IPS-18a (cell line): ENCODE measurements around the gene IL17D.
"Not testable (repeated sequence)": the region's sequence is repeated elsewhere in the genome, so short reads cannot be mapped to it uniquely, and the experiment has no call there.

Source experiments
- H3K27ac ChIP-seq: one replicate; pipeline ENCODE4 v1.5.1; 2013; ENCODE audit warnings: low read length
- H3K27me3 ChIP-seq: one replicate; pipeline ENCODE4 v1.6.1; 2013; ENCODE audit warnings: mild to moderate bottlenecking, low read length; ENCODE audit not compliant: control insufficient read depth, insufficient read depth
- H3K36me3 ChIP-seq: one replicate; pipeline ENCODE4 v1.6.1; 2013; ENCODE audit warnings: low read depth, low read length; ENCODE audit not compliant: control insufficient read depth
- H3K4me1 ChIP-seq: one replicate; pipeline ENCODE4 v1.6.1; 2013; ENCODE audit warnings: low read depth, low read length; ENCODE audit not compliant: control insufficient read depth
- H3K4me3 ChIP-seq: one replicate; pipeline ENCODE4 v1.5.1; 2013; ENCODE audit warnings: low read length
- H3K9ac ChIP-seq: one replicate; pipeline ENCODE4 v1.6.1; 2013; ENCODE audit warnings: mild to moderate bottlenecking, low read length, moderate library complexity
- H3K9me3 ChIP-seq: one replicate; pipeline ENCODE4 v1.6.1; 2013; ENCODE audit warnings: low read depth, low read length; ENCODE audit not compliant: control insufficient read depth

Gene IL17D

DNA sequence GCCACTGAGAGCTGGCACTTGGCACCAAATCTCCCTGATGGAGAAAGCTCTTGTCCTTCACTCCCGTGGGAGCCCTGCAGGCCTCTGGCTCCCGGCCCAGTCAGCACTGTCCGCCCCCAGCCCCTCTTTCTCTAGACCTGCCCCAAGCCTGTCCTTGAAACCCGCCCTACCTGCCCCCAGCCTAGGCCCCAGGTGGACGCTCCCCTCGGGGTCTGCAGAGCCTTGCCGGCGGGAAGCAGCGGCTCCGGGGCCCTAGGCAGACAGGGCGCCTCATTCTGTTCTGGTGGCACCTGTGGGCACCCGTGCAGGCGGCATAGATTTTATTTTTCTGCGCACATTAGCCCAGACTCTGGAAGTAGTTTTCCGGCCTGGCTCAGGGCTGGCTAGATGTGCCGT lies 17.6 kb downstream of the IL17D start:
- no peak overlapping the region for H3K27ac ChIP-seq
- peaks cover 9% of the 10 kb centered on the region for H3K4me1 ChIP-seq
- H3K4me3 ChIP-seq, result peak overlapping the region; percentile 64
- peaks cover 63% of the 10 kb centered on the region for H3K27me3 ChIP-seq
- H3K9me3 ChIP-seq, result no peaks in the 10 kb centered on the region
- no peak overlapping the region for H3K9ac ChIP-seq
- H3K36me3 ChIP-seq, result no peaks in the 10 kb centered on the region

- Histone ChIP-seq H3K9ac (no peak overlapping the region), H3K27me3 (peaks cover 57% of the 10 kb centered on the region), H3K9me3 (no peaks in the 10 kb centered on the region), H3K4me1 (peaks cover 6% of the 10 kb centered on the region), H3K36me3 (no peaks in the 10 kb centered on the region), H3K27ac (no peak overlapping the region), H3K4me3 (peak overlapping the region; percentile 64)
Measured at GRCh38 chr13:20721454-20722357, 18.2 kb downstream of the IL17D start.

DNA sequence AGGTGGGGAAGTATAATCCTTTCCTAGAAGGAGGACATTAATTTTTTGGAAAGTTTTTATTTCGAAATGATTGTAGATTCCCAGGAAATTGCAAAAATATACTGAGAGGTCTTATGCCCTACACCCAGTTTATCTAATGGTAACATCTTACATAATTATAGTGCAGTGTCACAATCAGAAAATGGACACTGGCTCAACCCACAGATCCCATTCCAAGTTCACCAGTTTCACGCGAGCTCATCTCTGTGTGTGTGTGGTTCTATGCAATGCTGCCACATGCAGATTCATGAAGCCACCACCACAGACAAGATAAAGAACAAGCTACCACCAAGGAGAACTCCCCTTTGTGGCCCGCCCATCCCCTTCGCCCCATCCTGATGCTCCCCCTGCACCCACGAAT lies 24.4 kb downstream of the IL17D start:
- Histone ChIP-seq H3K4me1 (no peaks in the 10 kb centered on the region), H3K27ac (no peak overlapping the region), H3K9me3 (no peaks in the 10 kb centered on the region), H3K9ac (no peak overlapping the region), H3K27me3 (peaks cover 5% of the 10 kb centered on the region), H3K36me3 (no peaks in the 10 kb centered on the region), H3K4me3 (no peak overlapping the region)

GRCh38 chr13:20728579-20729311 lies 25.2 kb downstream of the IL17D start:
- H3K27ac ChIP-seq, result no peak overlapping the region
- H3K36me3 ChIP-seq, result no peaks in the 10 kb centered on the region
- no peaks in the 10 kb centered on the region for H3K9me3 ChIP-seq
- H3K4me1 ChIP-seq, result no peaks in the 10 kb centered on the region
- no peak overlapping the region for H3K4me3 ChIP-seq
- H3K27me3 ChIP-seq, result no peaks in the 10 kb centered on the region
- H3K9ac ChIP-seq, result no peak overlapping the region

- Histone ChIP-seq H3K27ac (no peak overlapping the region), H3K9me3 (no peaks in the 10 kb centered on the region), H3K4me1 (no peaks in the 10 kb centered on the region), H3K36me3 (no peaks in the 10 kb centered on the region), H3K4me3 (no peak overlapping the region), H3K27me3 (no peaks in the 10 kb centered on the region), H3K9ac (no peak overlapping the region)
Measured at GRCh38 chr13:20729633-20730585, 26.4 kb downstream of the IL17D start.

- Histone ChIP-seq H3K9ac (no peak overlapping the region), H3K36me3 (no peaks in the 10 kb centered on the region), H3K4me3 (no peak overlapping the region), H3K27ac (no peak overlapping the region), H3K9me3 (no peaks in the 10 kb centered on the region), H3K27me3 (no peaks in the 10 kb centered on the region), H3K4me1 (no peaks in the 10 kb centered on the region)
Measured at GRCh38 chr13:20738616-20739015, 35.1 kb downstream of the IL17D start.

DNA sequence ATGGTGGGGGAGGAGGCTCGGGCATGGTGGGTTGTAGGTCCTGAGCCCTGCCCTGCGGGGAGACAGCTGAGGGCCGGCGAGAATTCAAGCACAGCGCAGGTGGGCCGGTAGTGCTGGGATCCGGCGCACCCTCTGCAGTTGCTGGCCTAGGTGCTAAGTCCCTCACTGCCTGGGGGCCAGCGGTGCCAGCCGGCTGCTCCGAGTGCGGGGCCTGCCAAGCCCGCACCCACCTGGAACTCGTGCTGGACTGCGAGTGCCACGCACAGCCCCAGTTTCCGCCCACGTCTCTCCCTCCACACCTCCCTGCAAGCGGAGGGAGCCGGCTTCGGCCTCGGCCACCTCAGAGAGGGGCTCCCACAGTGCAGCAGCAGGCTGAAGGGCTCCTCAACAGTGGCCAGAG lies 36.5 kb downstream of the IL17D start:
- Histone ChIP-seq H3K27me3 (no peaks in the 10 kb centered on the region), H3K4me1 (no peaks in the 10 kb centered on the region), H3K27ac (no peak overlapping the region), H3K9me3 (no peaks in the 10 kb centered on the region), H3K9ac (no peak overlapping the region), H3K4me3 (no peak overlapping the region), H3K36me3 (no peaks in the 10 kb centered on the region)

DNA sequence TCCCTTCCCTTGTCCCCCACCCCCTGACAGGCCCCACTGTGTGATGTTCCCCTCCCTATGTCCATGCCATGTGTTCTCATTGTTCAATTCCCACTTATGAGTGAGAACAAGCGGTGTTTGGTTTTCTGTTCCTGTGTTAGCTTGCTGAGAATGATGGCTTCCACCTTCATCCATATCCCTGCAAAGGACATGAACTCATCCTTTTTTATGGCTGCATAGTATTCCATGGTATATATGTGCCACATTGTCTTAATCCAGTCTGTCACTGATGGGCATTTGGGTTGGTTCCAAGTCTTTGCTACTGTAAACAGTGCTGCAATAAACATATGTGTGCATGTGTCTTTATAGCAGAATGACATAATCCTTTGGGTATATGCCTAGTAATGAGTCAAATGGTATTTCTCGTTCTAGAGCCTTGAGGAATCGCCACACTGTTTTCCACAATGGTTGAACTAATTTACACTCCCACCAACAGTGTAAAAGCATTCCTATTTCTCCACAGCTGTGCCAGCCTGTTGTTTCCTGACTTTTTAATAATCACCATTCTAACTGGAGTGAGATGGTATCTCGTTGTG lies 40.4 kb downstream of the IL17D start:
- H3K4me3 ChIP-seq, H3K4me1 ChIP-seq, H3K27me3 ChIP-seq, H3K27ac ChIP-seq, H3K36me3 ChIP-seq, H3K9me3 ChIP-seq, H3K9ac ChIP-seq: not testable (repeated sequence)

DNA sequence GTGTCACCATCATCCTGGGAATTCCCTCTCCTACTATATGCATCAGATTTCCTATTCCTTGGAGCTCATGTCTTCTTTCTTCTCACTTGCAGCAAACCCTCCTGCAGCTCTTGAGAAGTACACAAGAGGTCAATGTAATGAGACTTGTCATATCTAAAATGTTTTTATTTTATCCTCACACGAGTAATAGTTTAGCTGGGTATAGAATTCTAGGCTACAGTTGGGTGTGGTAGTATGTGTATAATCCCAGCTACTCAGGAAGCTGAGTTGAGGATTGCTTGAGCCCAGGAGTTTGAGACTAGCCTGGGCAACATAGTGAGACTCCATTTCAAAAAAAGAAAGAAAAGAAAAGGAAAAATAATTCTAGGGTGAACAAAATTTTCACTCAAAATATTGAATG lies 45.9 kb downstream of the IL17D start:
- no peaks in the 10 kb centered on the region for H3K36me3 ChIP-seq
- H3K4me3 ChIP-seq, result no peak overlapping the region
- no peaks in the 10 kb centered on the region for H3K4me1 ChIP-seq
- no peak overlapping the region for H3K9ac ChIP-seq
- H3K27me3 ChIP-seq, result no peaks in the 10 kb centered on the region
- no peak overlapping the region for H3K27ac ChIP-seq
- H3K9me3 ChIP-seq, result peaks cover 13% of the 10 kb centered on the region

GRCh38 chr13:20754009-20754408 lies 50.5 kb downstream of the IL17D start:
- Histone ChIP-seq H3K36me3 (no peaks in the 10 kb centered on the region), H3K9me3 (peaks cover 18% of the 10 kb centered on the region), H3K27me3 (no peaks in the 10 kb centered on the region), H3K4me1 (peaks cover 6% of the 10 kb centered on the region), H3K27ac (no peak overlapping the region), H3K9ac (no peak overlapping the region), H3K4me3 (no peak overlapping the region)

GRCh38 chr13:20760872-20761271 lies 57.4 kb downstream of the IL17D start:
- H3K4me1 ChIP-seq, result peaks cover 6% of the 10 kb centered on the region
- no peak overlapping the region for H3K4me3 ChIP-seq
- H3K27me3 ChIP-seq, result no peaks in the 10 kb centered on the region
- H3K9me3 ChIP-seq, result peaks cover 5% of the 10 kb centered on the region
- H3K27ac ChIP-seq, result no peak overlapping the region
- no peaks in the 10 kb centered on the region for H3K36me3 ChIP-seq
- H3K9ac ChIP-seq, result no peak overlapping the region
